Fibroblast of skin of right quadriceps (primary cell): Measurements from ENCODE around the gene REM2.

Experiments
- DNase-seq: peaks from one replicate; pipeline ENCODE4 v3.0.0-alpha.2; 2013

REM2 gene, protein sequence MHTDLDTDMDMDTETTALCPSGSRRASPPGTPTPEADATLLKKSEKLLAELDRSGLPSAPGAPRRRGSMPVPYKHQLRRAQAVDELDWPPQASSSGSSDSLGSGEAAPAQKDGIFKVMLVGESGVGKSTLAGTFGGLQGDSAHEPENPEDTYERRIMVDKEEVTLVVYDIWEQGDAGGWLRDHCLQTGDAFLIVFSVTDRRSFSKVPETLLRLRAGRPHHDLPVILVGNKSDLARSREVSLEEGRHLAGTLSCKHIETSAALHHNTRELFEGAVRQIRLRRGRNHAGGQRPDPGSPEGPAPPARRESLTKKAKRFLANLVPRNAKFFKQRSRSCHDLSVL

GRCh38 chr14:22883173-22883976, at the start of gene REM2:
TSS of gene REM2 (plus strand) at chr14:22883222. CDS start at chr14:22883288, 66 bp downstream.
- DNase-seq: no peak

DNA sequence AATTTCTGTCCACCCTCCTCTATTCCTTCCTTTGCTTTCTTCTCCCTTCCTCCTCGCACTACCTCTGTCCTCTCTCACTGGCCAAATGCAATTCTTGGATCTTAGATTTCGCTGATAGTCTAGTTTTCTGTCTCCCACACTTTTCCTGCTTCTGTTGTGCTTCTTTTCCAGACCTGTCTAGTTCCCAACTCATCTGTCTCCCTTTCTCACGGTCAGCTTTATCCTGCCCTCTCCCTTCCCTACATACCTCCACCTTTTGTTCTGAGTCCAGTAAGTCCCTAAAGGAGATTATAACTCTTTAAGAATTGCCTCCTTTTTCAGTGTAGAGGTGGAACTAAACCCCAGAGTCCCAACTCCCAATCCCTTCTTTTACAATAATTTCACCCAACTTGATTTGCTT, 47.5 kb upstream of the REM2 start:
- no peak for DNase-seq

- peak; percentile 91 for DNase-seq
Observed at GRCh38 chr14:22836301-22837113, 46.5 kb upstream of the REM2 start, which contains the start of gene MMP14. TSS of gene MMP14 (plus strand) at chr14:22836585. CDS start at chr14:22836818, 233 bp downstream.

GRCh38 chr14:22837114-22837749, 45.8 kb upstream of the REM2 start:
- peak; percentile 63 for DNase-seq

DNA sequence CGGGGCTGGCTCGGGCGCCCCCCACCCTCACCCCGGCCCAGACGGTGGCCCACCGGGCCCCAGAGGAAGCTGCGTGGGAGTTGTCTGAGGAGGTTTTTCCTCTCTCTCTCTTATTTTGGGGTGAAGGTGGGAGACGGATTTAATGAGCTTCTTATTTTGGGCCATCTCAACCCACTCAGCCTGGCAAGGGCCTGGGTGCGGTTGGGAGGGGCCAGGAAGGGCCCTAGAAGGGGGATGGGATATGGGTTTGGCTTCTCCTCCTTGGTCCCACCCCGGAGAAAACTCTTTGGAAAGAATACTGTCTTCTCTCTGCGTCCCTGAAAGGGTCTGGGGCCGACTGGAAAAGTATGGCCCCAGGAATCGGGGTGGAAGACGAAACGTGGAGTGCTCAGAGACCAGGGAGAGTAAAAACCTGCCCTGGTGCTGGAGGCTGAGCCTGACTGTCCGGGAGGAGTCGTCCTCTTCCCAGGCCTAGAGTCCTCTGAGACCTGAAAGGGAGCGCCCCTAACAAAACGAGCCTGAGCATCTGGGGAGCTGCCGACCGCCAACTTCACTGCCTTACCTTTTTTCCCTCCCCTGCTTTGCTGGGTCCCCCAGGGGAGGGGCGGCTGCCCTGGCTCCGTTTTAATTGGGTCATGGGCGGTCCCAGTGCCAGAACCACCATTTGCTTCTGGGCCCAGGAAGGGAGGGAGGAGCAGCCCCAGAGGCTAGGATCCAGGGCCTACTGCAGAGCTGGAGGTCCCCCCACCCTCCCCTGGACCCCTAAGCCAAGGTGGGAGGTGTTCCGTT, 45.1 kb upstream of the REM2 start:
- peak; percentile 61 for DNase-seq

- peak; percentile 82 for DNase-seq
Observed at GRCh38 chr14:22838631-22839041, 44.4 kb upstream of the REM2 start.

- DNase-seq: no peak
Observed at GRCh38 chr14:22839159-22839779, 43.8 kb upstream of the REM2 start.

DNA sequence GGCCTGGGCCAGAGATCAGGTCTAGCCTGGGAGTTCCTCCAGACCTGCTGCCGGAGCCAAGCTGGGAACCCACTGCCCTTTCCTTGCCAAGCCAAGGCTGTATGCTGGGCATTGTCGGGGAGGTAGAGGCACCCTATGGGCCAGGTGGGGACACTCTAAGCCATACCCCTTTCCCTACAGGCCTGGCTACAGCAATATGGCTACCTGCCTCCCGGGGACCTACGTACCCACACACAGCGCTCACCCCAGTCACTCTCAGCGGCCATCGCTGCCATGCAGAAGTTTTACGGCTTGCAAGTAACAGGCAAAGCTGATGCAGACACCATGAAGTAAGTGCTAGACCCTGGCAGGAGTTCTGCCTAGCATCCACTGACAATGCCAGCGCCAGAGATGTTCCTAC, 41.7 kb upstream of the REM2 start:
- DNase-seq: no peak

DNA sequence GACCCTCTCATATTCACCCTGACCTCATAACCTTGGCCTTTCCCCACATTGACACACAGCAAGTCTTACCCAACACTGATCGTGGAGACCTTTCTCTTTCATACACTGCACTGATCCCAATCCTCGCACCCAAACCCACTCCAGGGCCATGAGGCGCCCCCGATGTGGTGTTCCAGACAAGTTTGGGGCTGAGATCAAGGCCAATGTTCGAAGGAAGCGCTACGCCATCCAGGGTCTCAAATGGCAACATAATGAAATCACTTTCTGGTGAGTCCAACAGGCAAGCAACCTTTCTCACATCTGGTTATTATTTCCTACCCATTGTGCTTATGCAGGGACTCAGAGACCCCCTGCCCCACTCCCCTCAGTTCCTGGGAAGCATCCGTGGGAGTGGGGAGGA, 41.3 kb upstream of the REM2 start:
- no peak for DNase-seq

DNA sequence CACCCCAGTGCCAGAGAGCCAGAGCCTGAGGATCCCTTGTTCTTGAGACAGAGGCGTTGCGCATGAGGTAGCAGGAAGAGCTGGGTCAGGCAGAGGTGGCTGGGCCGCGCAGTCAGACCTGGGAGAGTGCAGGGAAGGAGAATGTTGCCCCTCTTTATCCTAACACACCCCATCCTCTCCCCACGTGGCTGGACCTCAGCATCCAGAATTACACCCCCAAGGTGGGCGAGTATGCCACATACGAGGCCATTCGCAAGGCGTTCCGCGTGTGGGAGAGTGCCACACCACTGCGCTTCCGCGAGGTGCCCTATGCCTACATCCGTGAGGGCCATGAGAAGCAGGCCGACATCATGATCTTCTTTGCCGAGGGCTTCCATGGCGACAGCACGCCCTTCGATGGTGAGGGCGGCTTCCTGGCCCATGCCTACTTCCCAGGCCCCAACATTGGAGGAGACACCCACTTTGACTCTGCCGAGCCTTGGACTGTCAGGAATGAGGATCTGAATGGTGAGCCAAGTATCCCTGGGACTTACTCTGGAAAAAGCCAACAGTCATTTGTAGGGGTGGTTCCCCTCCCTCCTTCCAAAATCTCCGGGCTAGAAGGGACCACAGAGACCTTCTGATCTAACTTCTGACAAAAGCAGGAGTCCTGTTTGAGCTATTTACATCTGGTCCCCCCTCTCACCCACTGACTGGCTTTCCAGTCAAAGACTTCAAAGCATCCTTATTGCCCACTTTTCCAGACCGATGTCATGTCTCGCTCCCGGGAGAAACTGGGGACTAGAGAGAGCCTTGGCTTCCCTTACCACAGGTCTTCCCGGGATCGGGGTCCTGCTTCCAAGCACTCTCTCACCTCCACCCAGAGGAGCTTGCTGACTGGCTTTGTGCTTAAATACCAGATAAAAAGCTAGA, 40.6 kb upstream of the REM2 start:
- DNase-seq: no peak

DNA sequence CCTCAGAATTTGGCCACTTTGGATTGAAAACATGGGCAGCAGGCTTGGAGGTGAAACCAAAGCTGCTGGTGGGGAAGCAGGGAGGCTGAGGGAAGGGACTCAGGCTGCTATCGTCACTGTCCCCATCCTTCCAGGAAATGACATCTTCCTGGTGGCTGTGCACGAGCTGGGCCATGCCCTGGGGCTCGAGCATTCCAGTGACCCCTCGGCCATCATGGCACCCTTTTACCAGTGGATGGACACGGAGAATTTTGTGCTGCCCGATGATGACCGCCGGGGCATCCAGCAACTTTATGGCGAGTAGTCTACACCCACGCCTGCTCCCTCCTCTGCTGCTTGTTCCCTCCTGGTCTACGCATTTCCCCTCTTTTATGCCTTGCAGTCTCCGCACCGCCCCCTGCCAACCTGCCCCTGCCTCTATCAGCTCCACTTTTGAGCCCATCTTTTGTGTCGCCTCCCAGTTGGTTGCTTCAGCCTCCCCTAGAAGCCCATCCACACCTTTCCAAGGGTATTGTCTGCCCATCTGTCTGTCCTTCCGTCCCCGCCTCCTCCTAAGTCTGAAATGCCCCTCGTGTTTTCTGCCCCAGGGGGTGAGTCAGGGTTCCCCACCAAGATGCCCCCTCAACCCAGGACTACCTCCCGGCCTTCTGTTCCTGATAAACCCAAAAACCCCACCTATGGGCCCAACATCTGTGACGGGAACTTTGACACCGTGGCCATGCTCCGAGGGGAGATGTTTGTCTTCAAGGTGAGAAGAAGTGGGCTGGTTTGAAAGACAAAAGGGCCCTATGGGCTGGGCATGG, 39.7 kb upstream of the REM2 start:
- DNase-seq: no peak

DNA sequence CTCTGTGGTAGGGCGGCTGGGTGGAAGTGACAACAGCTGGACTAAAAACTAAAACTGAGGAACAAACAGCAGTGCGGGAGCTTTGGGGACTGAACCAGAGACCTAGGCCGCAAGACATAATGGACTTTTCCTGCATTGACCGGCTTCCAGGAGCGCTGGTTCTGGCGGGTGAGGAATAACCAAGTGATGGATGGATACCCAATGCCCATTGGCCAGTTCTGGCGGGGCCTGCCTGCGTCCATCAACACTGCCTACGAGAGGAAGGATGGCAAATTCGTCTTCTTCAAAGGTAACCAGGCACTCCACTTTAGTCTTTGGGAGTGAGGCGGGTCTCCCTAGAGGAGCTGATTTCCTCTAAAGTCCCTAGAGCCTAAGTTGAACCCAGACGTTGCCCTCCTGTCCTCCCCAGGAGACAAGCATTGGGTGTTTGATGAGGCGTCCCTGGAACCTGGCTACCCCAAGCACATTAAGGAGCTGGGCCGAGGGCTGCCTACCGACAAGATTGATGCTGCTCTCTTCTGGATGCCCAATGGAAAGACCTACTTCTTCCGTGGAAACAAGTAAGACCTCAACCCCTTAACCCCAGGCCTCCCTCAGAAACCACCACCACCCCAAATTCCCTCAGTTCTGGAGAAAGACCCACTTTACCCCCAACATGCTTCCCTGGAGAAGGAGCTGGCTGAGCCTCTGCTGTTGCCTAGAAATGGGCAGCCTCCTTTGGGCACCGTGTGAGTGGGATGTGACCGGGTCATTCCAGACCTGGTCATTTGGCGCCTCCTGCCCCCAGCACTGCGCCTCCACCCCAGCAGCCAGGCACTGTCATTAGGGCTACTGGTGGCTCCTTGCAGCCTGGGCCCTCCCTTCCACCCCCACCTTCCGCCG, 38.6 kb upstream of the REM2 start:
- DNase-seq: no peak

- no peak for DNase-seq
Observed at GRCh38 chr14:22845103-22845394, 38.0 kb upstream of the REM2 start.

DNA sequence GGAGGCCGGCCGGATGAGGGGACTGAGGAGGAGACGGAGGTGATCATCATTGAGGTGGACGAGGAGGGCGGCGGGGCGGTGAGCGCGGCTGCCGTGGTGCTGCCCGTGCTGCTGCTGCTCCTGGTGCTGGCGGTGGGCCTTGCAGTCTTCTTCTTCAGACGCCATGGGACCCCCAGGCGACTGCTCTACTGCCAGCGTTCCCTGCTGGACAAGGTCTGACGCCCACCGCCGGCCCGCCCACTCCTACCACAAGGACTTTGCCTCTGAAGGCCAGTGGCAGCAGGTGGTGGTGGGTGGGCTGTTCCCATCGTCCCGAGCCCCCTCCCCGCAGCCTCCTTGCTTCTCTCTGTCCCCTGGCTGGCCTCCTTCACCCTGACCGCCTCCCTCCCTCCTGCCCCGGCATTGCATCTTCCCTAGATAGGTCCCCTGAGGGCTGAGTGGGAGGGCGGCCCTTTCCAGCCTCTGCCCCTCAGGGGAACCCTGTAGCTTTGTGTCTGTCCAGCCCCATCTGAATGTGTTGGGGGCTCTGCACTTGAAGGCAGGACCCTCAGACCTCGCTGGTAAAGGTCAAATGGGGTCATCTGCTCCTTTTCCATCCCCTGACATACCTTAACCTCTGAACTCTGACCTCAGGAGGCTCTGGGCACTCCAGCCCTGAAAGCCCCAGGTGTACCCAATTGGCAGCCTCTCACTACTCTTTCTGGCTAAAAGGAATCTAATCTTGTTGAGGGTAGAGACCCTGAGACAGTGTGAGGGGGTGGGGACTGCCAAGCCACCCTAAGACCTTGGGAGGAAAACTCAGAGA, 37.0 kb upstream of the REM2 start:
- DNase-seq: no peak

- DNase-seq: no peak
Observed at GRCh38 chr14:22846811-22847307, 36.2 kb upstream of the REM2 start.

DNA sequence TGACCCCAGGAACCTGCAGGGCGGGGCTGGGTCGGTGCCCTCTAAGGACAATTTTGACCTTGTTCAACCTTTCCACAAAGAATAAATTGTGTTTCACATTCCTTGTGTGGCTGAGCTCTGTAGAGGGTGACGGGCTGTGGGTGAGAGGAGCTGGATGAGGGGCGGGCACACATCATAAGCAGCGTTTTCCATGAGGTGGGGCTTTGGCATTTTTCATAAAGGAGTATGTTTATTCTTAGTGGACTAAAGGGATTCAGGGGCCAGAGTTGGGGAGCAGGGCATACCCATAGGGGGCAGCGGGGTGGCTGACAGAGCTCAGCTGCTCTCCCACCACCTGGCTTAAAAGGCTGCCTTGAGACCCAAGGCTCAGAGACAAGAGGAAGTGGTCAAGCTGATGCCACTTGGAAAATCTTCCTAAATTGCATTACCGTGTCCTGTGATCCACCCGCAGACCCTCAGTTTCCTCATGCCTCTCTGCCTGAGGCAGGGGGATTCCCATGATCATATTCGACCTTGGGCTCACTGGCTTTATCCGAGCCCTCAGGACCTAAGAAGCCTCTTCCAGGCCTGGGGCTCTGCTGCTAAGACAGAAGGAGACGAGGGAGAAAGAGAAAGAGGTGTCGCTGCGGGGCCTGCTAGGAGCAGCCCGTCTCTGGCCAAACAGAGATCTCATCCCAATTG, 35.2 kb upstream of the REM2 start:
- peak; percentile 52 for DNase-seq
